H1 (cell line): ENCODE measurements around the gene CTSG. TPM values are rescaled to one million over a fixed set of nuclear protein-coding genes. Genes with fewer than 3 reads are reported as not detected.

Source experiments
- CTCF ChIA-PET: fragments of 300-600 bp; sonication (Branson Sonifier 250); formaldehyde crosslinking; loops from one replicate; lab custom pipeline; 2021; ENCODE audit not compliant: partially characterized antibody; lab: Charles Lee
- POLR2A ChIA-PET: fragments of 300-600 bp; sonication (Branson Sonifier 250); formaldehyde crosslinking; loops from one replicate; lab custom pipeline; 2021; ENCODE audit warnings: inconsistent platforms; ENCODE audit not compliant: partially characterized antibody; lab: Charles Lee
- DNase-seq, 2 experiments: peaks; one replicate each; pipeline versions ENCODE4 v3.0.0 to v3.0.0-alpha.2; 2010 to 2022; ENCODE audit warnings: low spot score in 2 of 2, low read depth in 1 of 2, mixed read lengths in 1 of 2
- FAIRE-seq: peaks from 2 replicates; lab custom pipeline; 2011; peaks lifted over from hg19 to GRCh38; lab: Jason Lieb, UNC
- H2AFZ ChIP-seq: 2 replicates; pipeline ENCODE4 v1.8.1; 2012; ENCODE audit warnings: low read length, inconsistent platforms
- H2AK5ac ChIP-seq: 2 replicates; pipeline ENCODE4 v1.6.1; 2013; ENCODE audit warnings: low read depth, low read length
- H2BK120ac ChIP-seq: replicated peaks from 2 replicates; pipeline ENCODE3; 2013; ENCODE audit warnings: low read depth, low read length, inconsistent platforms
- H2BK12ac ChIP-seq: 2 replicates; pipeline ENCODE4 v1.6.1; 2013; ENCODE audit warnings: low read depth, low read length
- H2BK15ac ChIP-seq: 2 replicates; pipeline ENCODE4 v1.6.1; 2013; ENCODE audit warnings: low read length
- H2BK20ac ChIP-seq: 2 replicates; pipeline ENCODE4 v1.6.1; 2013; ENCODE audit warnings: low read length
- H2BK5ac ChIP-seq: 2 replicates; pipeline ENCODE4 v1.6.1; 2013; ENCODE audit warnings: low read depth, low read length
- H3K14ac ChIP-seq: 2 replicates; pipeline ENCODE4 v1.6.1; 2013; ENCODE audit warnings: inconsistent platforms; ENCODE audit not compliant: insufficient read length
- H3K18ac ChIP-seq: 2 replicates; pipeline ENCODE4 v1.6.1; 2013; ENCODE audit warnings: low read length; ENCODE audit errors: extremely low read depth
- H3K23ac ChIP-seq: 2 replicates; pipeline ENCODE4 v1.6.1; 2013; ENCODE audit warnings: inconsistent platforms; ENCODE audit not compliant: insufficient read length
- H3K23me2 ChIP-seq: 2 replicates; pipeline ENCODE4 v1.6.1; 2013; ENCODE audit warnings: low read depth, low read length
- H3K27ac ChIP-seq: 2 replicates; pipeline ENCODE4 v1.6.1; 2011; ENCODE audit warnings: low read depth, low read length, inconsistent platforms
- H3K27me3 ChIP-seq, 4 experiments: replicated peaks in 1 of 4; 1 replicate in 1 of 4; 2 replicates in 3 of 4; pipeline versions ENCODE4 v1.6.1 to v1.8.1; 2011 to 2013; ENCODE audit warnings: low read length in 3 of 4, mild to moderate bottlenecking in 3 of 4, inconsistent platforms in 2 of 4, mixed read lengths in 2 of 4, moderate library complexity in 1 of 4; ENCODE audit not compliant: control insufficient read depth in 3 of 4, insufficient read depth in 3 of 4; ENCODE audit errors: extremely low read depth in 1 of 4
- H3K36me3 ChIP-seq, 4 experiments: 2 replicates each; pipeline versions ENCODE4 v1.6.1 to v1.8.1; 2011 to 2013; ENCODE audit warnings: mild to moderate bottlenecking in 4 of 4, low read length in 3 of 4, moderate library complexity in 2 of 4, control low read depth in 1 of 4, inconsistent platforms in 1 of 4; ENCODE audit not compliant: insufficient read depth in 4 of 4, control insufficient read depth in 2 of 4
- H3K4ac ChIP-seq: replicated peaks from 2 replicates; pipeline ENCODE3; 2013; ENCODE audit warnings: low read length, low read depth, mixed read lengths, inconsistent platforms; ENCODE audit not compliant: insufficient read length
- H3K4me1 ChIP-seq, 4 experiments: replicated peaks in 1 of 4; 1 replicate in 1 of 4; 2 replicates in 3 of 4; pipeline versions ENCODE4 v1.6.1 to v1.8.1; 2011 to 2013; ENCODE audit warnings: low read length in 3 of 4, inconsistent platforms in 2 of 4, mixed read lengths in 1 of 4; ENCODE audit not compliant: insufficient read depth in 4 of 4, control insufficient read depth in 3 of 4
- H3K4me2 ChIP-seq, 2 experiments: 2 replicates each; pipeline versions ENCODE4 v1.6.1 to v1.8.1; 2011 to 2013; ENCODE audit warnings: low read depth in 2 of 2, low read length in 2 of 2, control low read depth in 1 of 2, inconsistent platforms in 1 of 2, mild to moderate bottlenecking in 1 of 2; ENCODE audit not compliant: insufficient read depth in 1 of 2
- H3K4me3 ChIP-seq, 4 experiments: fragments of 200-600, 300-600 bp in 1 of 4; sonication (generic), shearing (Covaris generic), sonication (Bioruptor Twin) in 1 of 4; 2 replicates each; pipeline versions ENCODE4 v1.5.1 to v1.8.1; 2011 to 2016; ENCODE audit warnings: low read length in 4 of 4, low read depth in 3 of 4, control low read depth in 2 of 4, inconsistent platforms in 2 of 4, mild to moderate bottlenecking in 2 of 4, mixed read lengths in 1 of 4, moderate library complexity in 1 of 4; ENCODE audit not compliant: insufficient read depth in 2 of 4; ENCODE audit errors: extremely low read depth in 1 of 4
- H3K56ac ChIP-seq: replicated peaks from 2 replicates; pipeline ENCODE3; 2013; ENCODE audit warnings: low read depth, mild to moderate bottlenecking, mixed read lengths, low read length, inconsistent platforms; ENCODE audit not compliant: insufficient read length
- H3K79me1 ChIP-seq: 2 replicates; pipeline ENCODE4 v1.6.1; 2013; ENCODE audit warnings: low read depth, low read length, control low read depth
- H3K79me2 ChIP-seq, 2 experiments: 2 replicates each; pipeline versions ENCODE4 v1.6.1 to v1.8.1; 2012 to 2013; ENCODE audit warnings: low read length in 2 of 2, mild to moderate bottlenecking in 2 of 2, inconsistent platforms in 1 of 2; ENCODE audit not compliant: insufficient read depth in 2 of 2, control insufficient read depth in 1 of 2
- H3K9ac ChIP-seq, 4 experiments: replicated peaks in 1 of 4; 1 replicate in 1 of 4; 2 replicates in 3 of 4; pipeline versions ENCODE4 v1.6.1 to v1.8.1; 2011 to 2013; ENCODE audit warnings: low read depth in 3 of 4, low read length in 3 of 4, control low read depth in 2 of 4, mild to moderate bottlenecking in 2 of 4, moderate library complexity in 2 of 4, inconsistent platforms in 1 of 4; ENCODE audit errors: extremely low read depth in 1 of 4
- H3K9me3 ChIP-seq, 2 experiments: 2 replicates each; pipeline versions ENCODE4 v1.6.1 to v1.8.1; 2012 to 2013; ENCODE audit warnings: mild to moderate bottlenecking in 2 of 2, moderate library complexity in 2 of 2, control low read depth in 1 of 2, inconsistent platforms in 1 of 2, low read depth in 1 of 2, low read length in 1 of 2, mixed read lengths in 1 of 2; ENCODE audit not compliant: insufficient read depth in 2 of 2
- H4K20me1 ChIP-seq, 2 experiments: replicated peaks in 1 of 2; 2 replicates each; pipeline versions ENCODE3 to v1.8.1; 2011 to 2013; ENCODE audit warnings: inconsistent platforms in 2 of 2, low read length in 2 of 2, mild to moderate bottlenecking in 1 of 2; ENCODE audit not compliant: insufficient read depth in 2 of 2, control insufficient read depth in 1 of 2
- H4K5ac ChIP-seq: 2 replicates; pipeline ENCODE4 v1.6.1; 2013; ENCODE audit warnings: low read length, low read depth, mixed read lengths, inconsistent platforms; ENCODE audit not compliant: insufficient read length
- H4K8ac ChIP-seq: 2 replicates; pipeline ENCODE4 v1.8.0; 2013; ENCODE audit warnings: mild to moderate bottlenecking, moderate library complexity, low read length, inconsistent platforms; ENCODE audit not compliant: insufficient read depth; ENCODE audit errors: extremely low read depth
- H4K91ac ChIP-seq: replicated peaks from 2 replicates; pipeline ENCODE3; 2013; ENCODE audit warnings: low read length, mixed read lengths, inconsistent platforms; ENCODE audit not compliant: insufficient read length
- BACH1 ChIP-seq: IDR thresholded peaks from 2 replicates; pipeline ENCODE4 v1.6.1; 2012; ENCODE audit warnings: low read length, improper control_type of control experiment
- BRCA1 ChIP-seq: IDR thresholded peaks from 2 replicates; pipeline ENCODE4 v1.6.1; 2012; ENCODE audit warnings: low read depth, low read length, improper control_type of control experiment
- CBX5 ChIP-seq: fragments of 300-800, 300-1000 bp; sonication (generic); IDR thresholded peaks from 2 replicates; pipeline ENCODE4 v1.7.1; 2016; ENCODE audit warnings: antibody characterized with exemption, low read length, low read depth
- HDAC6 ChIP-seq: IDR thresholded peaks from one replicate; pipeline ENCODE4 v1.7.1; 2012; ENCODE audit warnings: low read depth, mild to moderate bottlenecking, inconsistent platforms, low read length, moderate library complexity
- JUN ChIP-seq: IDR thresholded peaks from 2 replicates; pipeline ENCODE4 v1.6.1; 2011; ENCODE audit warnings: low read depth, mild to moderate bottlenecking, improper control_type of control experiment, low read length
- KDM4A ChIP-seq: IDR thresholded peaks from one replicate; pipeline ENCODE4 v1.7.1; 2012; ENCODE audit warnings: low read depth, mild to moderate bottlenecking, moderate library complexity, low read length, inconsistent platforms; ENCODE audit not compliant: severe bottlenecking
- NANOG ChIP-seq: IDR thresholded peaks from 2 replicates; pipeline ENCODE4 v1.6.1; 2011; ENCODE audit warnings: low read length, low read depth, mild to moderate bottlenecking, inconsistent platforms; ENCODE audit not compliant: insufficient read depth, poor library complexity, severe bottlenecking
- POLR2A ChIP-seq, 2 experiments: IDR thresholded peaks; 1 replicate in 1 of 2; 2 replicates in 1 of 2; pipeline ENCODE4 v1.6.1; 2011; ENCODE audit warnings: low read depth in 2 of 2, low read length in 2 of 2, mild to moderate bottlenecking in 2 of 2; ENCODE audit errors: control extremely low read depth in 1 of 2
- RNF2 ChIP-seq: fragments of 200-900, 300-1000 bp; sonication (generic); IDR thresholded peaks from 2 replicates; pipeline ENCODE4 v1.7.1; 2016; ENCODE audit warnings: borderline replicate concordance, low read depth, mild to moderate bottlenecking, antibody characterized with exemption, low read length; ENCODE audit not compliant: poor library complexity, severe bottlenecking; ENCODE audit errors: missing control alignments
- RXRA ChIP-seq: IDR thresholded peaks from 2 replicates; pipeline ENCODE4 v1.6.1; 2011; ENCODE audit warnings: low read depth, mild to moderate bottlenecking, low read length, moderate library complexity; ENCODE audit not compliant: insufficient read depth
- SIX5 ChIP-seq: IDR thresholded peaks from 2 replicates; pipeline ENCODE4 v1.6.1; 2011; ENCODE audit warnings: mild to moderate bottlenecking, low read depth, low read length
- SP1 ChIP-seq: IDR thresholded peaks from 2 replicates; pipeline ENCODE4 v1.6.1; 2011; ENCODE audit warnings: low read depth, low read length
- TAF7 ChIP-seq: optimal IDR thresholded peaks from 2 replicates; pipeline ENCODE3; 2011; ENCODE audit warnings: low read depth, mild to moderate bottlenecking, inconsistent platforms, low read length, moderate library complexity, borderline replicate concordance
- TEAD4 ChIP-seq: IDR thresholded peaks from 2 replicates; pipeline ENCODE4 v1.6.1; 2012; ENCODE audit warnings: low read depth, low read length, inconsistent platforms, mixed read lengths
- WGBS, 2 experiments: shearing (Covaris generic) in 1 of 2; methylation state at CpG; one replicate each; pipeline versions ENCODE4 v1.1.6 to v1.1.7; 2013 to 2015; ENCODE audit warnings: low lambda C conversion rate in 2 of 2, mixed read lengths in 2 of 2, inconsistent platforms in 1 of 2, low coverage in 1 of 2, missing lambda C conversion rate in 1 of 2; ENCODE audit not compliant: insufficient replicate concordance in 2 of 2, insufficient coverage in 1 of 2, insufficient read length in 1 of 2; ENCODE audit errors: extremely low coverage in 1 of 2, missing lambda C conversion rate in 1 of 2; 5-methylcytosine and 5-hydroxymethylcytosine counted together
- polyA plus RNA-seq, 7 experiments: library from polyadenylated mRNA; depleted of rRNA in 3 of 7; stranded (reverse) in 5 of 7; unstranded in 2 of 7; fragments of >200 nt in 5 of 7; fragments of 200-250 nt in 2 of 7; gene quantifications; 1 replicate in 5 of 7; 2 replicates in 1 of 7; 4 replicates in 1 of 7; pipeline versions ENCODE4 v1.2.1 to v1.2.3, GENCODE V29; 2011 to 2013; ENCODE audit warnings: missing spikeins in 2 of 7, mixed read lengths in 2 of 7
- total RNA-seq: library from RNA; stranded (reverse); fragmentation: NEBNext Ultra II Directional; extraction: Animal tissue kit (Norgen Biotek cat#: 25700); gene quantifications from 2 replicates; pipeline ENCODE4 v1.2.1, GENCODE V29; 2021
- TF ChIP-seq, protein P1 (sequence below): IDR thresholded peaks from 2 replicates; pipeline ENCODE4 v1.6.1; 2012; ENCODE audit warnings: inconsistent platforms

Gene CTSG
- total and polyA plus RNA-seq, 2 of the 8 experiments (the other 6 are each of a cell fraction or from before 2014, with no cell fraction given) = not detected

DNA sequence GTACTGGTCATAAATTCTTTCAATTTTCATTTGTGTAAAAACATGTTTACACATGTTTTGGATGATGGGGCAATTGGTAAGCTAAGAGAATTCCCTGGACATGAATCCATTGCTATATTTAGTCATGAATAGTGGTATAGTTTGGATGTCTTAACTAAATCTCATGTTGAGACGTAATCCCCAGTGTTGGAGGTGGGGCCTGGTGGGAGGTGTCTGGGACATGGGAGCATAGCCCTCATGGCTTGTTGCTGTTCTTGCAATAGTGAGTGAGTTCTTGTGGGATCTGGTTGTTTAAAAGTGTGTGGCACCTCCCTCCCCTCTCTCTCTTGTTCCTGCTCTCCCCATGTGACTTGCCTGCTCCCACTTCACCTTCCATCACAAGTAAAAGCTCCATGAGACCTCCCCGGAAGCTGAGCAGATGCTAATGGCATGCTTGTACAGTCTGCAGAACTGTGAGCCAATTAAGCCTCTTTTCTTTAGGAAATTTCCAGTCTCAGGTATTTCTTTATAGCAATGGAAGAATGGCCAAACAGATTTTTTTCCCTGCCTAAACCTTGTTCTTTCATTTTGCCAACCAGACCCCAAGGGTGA lies 33.6 kb downstream of the CTSG start:
- no peak overlapping the region for H3K56ac ChIP-seq
- no peak overlapping the region for H2BK5ac ChIP-seq
- H3K79me1 ChIP-seq = no peaks in the 10 kb centered on the region
- FAIRE-seq (no peak), DNase-seq (no peak)
- no peak overlapping the region for H2AK5ac ChIP-seq
- no peak overlapping the region for H3K4ac ChIP-seq
- H2BK120ac ChIP-seq = no peak overlapping the region
- H3K4me2 ChIP-seq = no peak overlapping the region
- H2AFZ ChIP-seq = no peak overlapping the region
- no peak overlapping the region for H4K91ac ChIP-seq
- no peaks in the 10 kb centered on the region for H3K36me3 ChIP-seq
- no peak overlapping the region for H4K8ac ChIP-seq
- ChIA-PET POLR2A (no interaction called here), CTCF (no interaction called here)
- H3K79me2 ChIP-seq = no peaks in the 10 kb centered on the region
- no peak overlapping the region for H3K18ac ChIP-seq
- H2BK12ac ChIP-seq = no peak overlapping the region
- no peak overlapping the region for H4K5ac ChIP-seq
- no peak overlapping the region for H3K9ac ChIP-seq
- H3K27ac ChIP-seq = no peak overlapping the region
- H3K4me3 ChIP-seq = no peak overlapping the region
- no peak overlapping the region for H2BK15ac ChIP-seq
- WGBS, 2 experiments = 76% methylated on average over 2 of the region's 2 CpGs; no CpG with 5 or more reads in 1 of the 2 experiments
- H3K4me1 ChIP-seq = no peaks in the 10 kb centered on the region
- peaks cover 12 to 18% of the 10 kb centered on the region in 2 experiments for H3K9me3 ChIP-seq
- no peaks in the 10 kb centered on the region for H4K20me1 ChIP-seq
- no peaks in the 10 kb centered on the region for H3K23me2 ChIP-seq
- no peaks in the 10 kb centered on the region for H3K27me3 ChIP-seq
- no peak overlapping the region for H3K14ac ChIP-seq
- no peak overlapping the region for H3K23ac ChIP-seq
- H2BK20ac ChIP-seq = no peak overlapping the region
- TF ChIP-seq BRCA1 (no peak), SIX5 (no peak), HDAC6 (no peak), RXRA (no peak), JUN (no peak), KDM4A (no peak), POLR2A (IDR thresholded peaks at IDR 0.05; ENCODE audit: control extremely low read depth in 1 of 2, low read depth in 2 of 2, low read length in 2 of 2) (no peak), TAF7 (no peak), TEAD4 (no peak), CBX5 (no peak), BACH1 (no peak), NANOG (no peak), RNF2 (no peak), SP1 (no peak)
- TF ChIP-seq, protein P1, sequence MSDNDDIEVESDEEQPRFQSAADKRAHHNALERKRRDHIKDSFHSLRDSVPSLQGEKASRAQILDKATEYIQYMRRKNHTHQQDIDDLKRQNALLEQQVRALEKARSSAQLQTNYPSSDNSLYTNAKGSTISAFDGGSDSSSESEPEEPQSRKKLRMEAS = no peak
